PFSK-1 (cell line): ENCODE data around the gene TMEM139.

ENCODE experiments used
- POLR2AphosphoS5 ChIP-seq: IDR thresholded peaks from 2 replicates; pipeline ENCODE4 v1.6.1; 2012; ENCODE audit warnings: low read depth, mild to moderate bottlenecking, control low read depth, low read length, moderate library complexity
- SIN3A ChIP-seq: IDR thresholded peaks from 2 replicates; pipeline ENCODE4 v1.6.1; 2012; ENCODE audit warnings: mild to moderate bottlenecking, low read length, moderate library complexity, borderline replicate concordance; ENCODE audit not compliant: insufficient read depth

DNA sequence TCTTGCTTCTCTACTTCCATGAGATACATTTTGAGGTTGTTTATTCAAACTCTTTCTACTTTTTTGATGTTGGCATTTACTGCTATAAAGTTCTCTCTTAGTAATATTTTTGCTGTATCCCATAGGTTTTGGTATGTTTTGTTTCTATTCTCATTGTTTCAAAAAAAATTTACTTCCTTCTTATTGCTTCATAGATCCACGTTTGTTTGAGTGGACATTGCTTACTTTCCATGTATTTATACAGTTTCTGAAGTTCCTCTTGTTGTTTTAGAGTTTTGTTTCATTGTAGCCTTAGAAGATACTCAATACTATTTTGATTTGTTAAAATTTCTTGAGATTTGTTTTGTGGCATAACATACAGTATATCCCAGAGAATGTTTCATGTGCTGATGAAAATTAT, 49.2 kb upstream of the TMEM139 start:
- TF ChIP-seq SIN3A: no peak
- no peak for TF ChIP-seq POLR2AphosphoS5
